ENCODE data around the gene PMS2.
"Not testable (repeated sequence)": the region's sequence is repeated elsewhere in the genome, so short reads cannot be mapped to it uniquely, and the experiment has no call there.

PMS2 gene

GRCh38 chr7:5924180-5924579, 84.7 kb downstream of the PMS2 start:
- H3K27me3 Mint-ChIP-seq; ATAC-seq (ENCODE audit: low read depth); H3K4me3 Mint-ChIP-seq; DNase-seq (ENCODE audit: low spot score in 2 of 2); H3K9me3 Mint-ChIP-seq; H3K36me3 Mint-ChIP-seq; H3K4me1 Mint-ChIP-seq; H3K27ac Mint-ChIP-seq: not testable (repeated sequence)
